Esophagus muscularis mucosa (tissue), 4 donors: Measurements from ENCODE around the gene NLRC3. TPM values are rescaled to one million over a fixed set of nuclear protein-coding genes. Genes with fewer than 3 reads are reported as not detected.

ENCODE experiments used
- DNase-seq: peaks from one replicate; pipeline ENCODE4 v3.0.0-alpha.2; 2017; ENCODE audit errors: extremely low spot score
- H3K27ac ChIP-seq, 4 donors: fragments of 200-600 bp; sonication (generic); replicated peaks in 1 of 4; 1 replicate in 3 of 4; 2 replicates in 1 of 4; pipeline ENCODE4 v1.5.1; 2016 to 2019; ENCODE audit warnings: mild to moderate bottlenecking in 1 of 4
- H3K27me3 ChIP-seq, 4 donors: fragments of 200-600 bp; sonication (generic); one replicate each; pipeline versions ENCODE4 v1.5.1 to v1.6.0; 2016 to 2019
- H3K36me3 ChIP-seq, 4 donors: fragments of 200-600 bp; sonication (generic); one replicate each; pipeline ENCODE4 v1.5.1; 2016 to 2019
- H3K4me1 ChIP-seq, 4 donors: fragments of 200-600 bp; sonication (generic); one replicate each; pipeline ENCODE4 v1.5.1; 2016 to 2019
- H3K4me3 ChIP-seq, 4 donors: fragments of 200-600 bp; sonication (generic); 1 replicate in 2 of 4; 2 replicates in 2 of 4; pipeline ENCODE4 v1.5.1; 2016 to 2019; ENCODE audit warnings: mild to moderate bottlenecking in 4 of 4, moderate library complexity in 1 of 4
- H3K9me3 ChIP-seq, 4 donors: fragments of 200-600 bp; sonication (generic); 1 replicate in 3 of 4; 2 replicates in 1 of 4; pipeline ENCODE4 v1.5.1; 2016 to 2019
- CTCF ChIP-seq, 3 experiments: fragments of 200-600 bp in 2 of 3; fragments of 450-650 bp in 1 of 3; sonication (generic) in 2 of 3; IDR thresholded peaks; one replicate each; pipeline ENCODE4 v1.5.1; 2017 to 2019; ENCODE audit warnings: antibody characterized with exemption in 3 of 3, mild to moderate bottlenecking in 2 of 3, moderate library complexity in 1 of 3
- EP300 ChIP-seq: sonication (generic); formaldehyde crosslinking; IDR thresholded peaks from one replicate; pipeline ENCODE4 v1.6.1; 2017; ENCODE audit warnings: antibody characterized with exemption
- POLR2A ChIP-seq: fragments of 450-650 bp; IDR thresholded peaks from one replicate; pipeline ENCODE4 v1.6.1; 2017; ENCODE audit warnings: antibody characterized with exemption, moderate library complexity, mild to moderate bottlenecking, low read depth
- POLR2AphosphoS5 ChIP-seq, 2 donors: sonication (generic); formaldehyde crosslinking; IDR thresholded peaks; one replicate each; pipeline ENCODE4 v1.6.1; 2017; ENCODE audit warnings: antibody characterized with exemption in 2 of 2
- WGBS: methylation state at CpG from one replicate; pipeline ENCODE4 v1.1.5; 2018; 5-methylcytosine and 5-hydroxymethylcytosine counted together
- intact Hi-C: fragments of 100-400 bp; cut with DNase I; formaldehyde crosslinking; loops from one replicate; pipeline ENCODE4 v1.15.1; 2023
- total RNA-seq, 4 donors: library from RNA; depleted of rRNA; stranded (reverse); fragments of >200 nt; gene quantifications; one replicate each; pipeline versions ENCODE4 v1.1.0 to v1.2.1, GENCODE V29; 2016

NLRC3 gene
- total RNA-seq, 4 donors from 2014 or later = 0.57 to 2.5 (median 0.95) TPM

GRCh38 chr16:3566990-3567389 is 10.2 kb downstream of the NLRC3 start:
- H3K27me3 ChIP-seq = no peaks in the 10 kb centered on the region
- H3K9me3 ChIP-seq = peaks cover 0 to 14% (median 11%) of the 10 kb centered on the region in 4 donors
- H3K27ac ChIP-seq = no peak overlapping the region
- TF ChIP-seq EP300 = no peak
- H3K36me3 ChIP-seq = peaks cover 0 to 16% (median 10%) of the 10 kb centered on the region in 4 donors
- no peak for DNase-seq
- no peak overlapping the region for H3K4me3 ChIP-seq
- no peaks in the 10 kb centered on the region for H3K4me1 ChIP-seq
- intact Hi-C loops = no loop called here
- WGBS = 57% methylated on average over 8 of the region's 8 CpGs

- Histone ChIP-seq H3K27ac (no peak overlapping the region), H3K4me1 (no peaks in the 10 kb centered on the region), H3K4me3 (no peak overlapping the region), H3K27me3 (no peaks in the 10 kb centered on the region), H3K36me3 (peaks cover 0 to 20% (median 10%) of the 10 kb centered on the region in 4 donors), H3K9me3 (no peaks in the 10 kb centered on the region)
- intact Hi-C loops = no loop called here
- WGBS = 57% methylated on average over 1 of the region's 9 CpGs
- no peak for DNase-seq
- no peak for TF ChIP-seq POLR2AphosphoS5 (IDR thresholded peaks at IDR 0.05)
Observed at GRCh38 chr16:3564889-3565141, 12.4 kb downstream of the NLRC3 start.

GRCh38 chr16:3564130-3564888 is 12.9 kb downstream of the NLRC3 start:
- intact Hi-C loops = no loop called here
- Histone ChIP-seq H3K9me3 (no peaks in the 10 kb centered on the region), H3K27me3 (no peaks in the 10 kb centered on the region), H3K36me3 (peaks cover 0 to 20% (median 10%) of the 10 kb centered on the region in 4 donors), H3K4me1 (no peaks in the 10 kb centered on the region), H3K4me3 (no peak overlapping the region), H3K27ac (no peak overlapping the region)
- TF ChIP-seq CTCF (IDR thresholded peaks at IDR 0.05) (no peak), POLR2AphosphoS5 (IDR thresholded peaks at IDR 0.05) (no peak), POLR2A (no peak), EP300 (no peak)
- DNase-seq = no peak
- WGBS = 97% methylated on average over 38 of the region's 43 CpGs

GRCh38 chr16:3562914-3563480 is 14.2 kb downstream of the NLRC3 start:
- Histone ChIP-seq H3K9me3 (no peaks in the 10 kb centered on the region), H3K4me1 (no peaks in the 10 kb centered on the region), H3K27me3 (no peaks in the 10 kb centered on the region), H3K4me3 (no peak overlapping the region), H3K27ac (no peak overlapping the region), H3K36me3 (peaks cover 0 to 20% (median 10%) of the 10 kb centered on the region in 4 donors)
- WGBS = 95% methylated on average over 16 of the region's 29 CpGs
- no peak for TF ChIP-seq POLR2AphosphoS5 (IDR thresholded peaks at IDR 0.05)
- TF ChIP-seq CTCF (IDR thresholded peaks at IDR 0.05) = no peak
- no peak for TF ChIP-seq EP300
- intact Hi-C loops = no loop called here
- no peak for DNase-seq

GRCh38 chr16:3561626-3562025 is 15.6 kb downstream of the NLRC3 start:
- DNase-seq = no peak

More at GRCh38 chr16:3561626-3562025, 15.6 kb downstream of the NLRC3 start:
- H3K36me3 ChIP-seq = peaks cover 0 to 20% (median 10%) of the 10 kb centered on the region in 4 donors
- no peak overlapping the region for H3K4me3 ChIP-seq
- no peaks in the 10 kb centered on the region for H3K9me3 ChIP-seq
- no peaks in the 10 kb centered on the region for H3K27me3 ChIP-seq
- no peaks in the 10 kb centered on the region for H3K4me1 ChIP-seq
- WGBS = 85% methylated on average over 13 of the region's 15 CpGs
- intact Hi-C loops = no loop called here
- no peak for TF ChIP-seq CTCF (IDR thresholded peaks at IDR 0.05)
- TF ChIP-seq POLR2AphosphoS5 (IDR thresholded peaks at IDR 0.05) = no peak
- TF ChIP-seq EP300 = no peak
- TF ChIP-seq POLR2A = no peak
- no peak overlapping the region for H3K27ac ChIP-seq
